GM18909 (cell line): ENCODE results near the gene METTL8.
"Not testable (repeated sequence)": the region's sequence is repeated elsewhere in the genome, so short reads cannot be mapped to it uniquely, and the experiment has no call there.

Experiments used
- ATAC-seq: cut with Tn5 transposase; IDR thresholded peaks from one replicate; pipeline ENCODE4 v1.9.1; 2021; ENCODE audit warnings: mild to moderate bottlenecking; ENCODE audit not compliant: unreplicated experiment, poor library complexity

Gene METTL8

DNA sequence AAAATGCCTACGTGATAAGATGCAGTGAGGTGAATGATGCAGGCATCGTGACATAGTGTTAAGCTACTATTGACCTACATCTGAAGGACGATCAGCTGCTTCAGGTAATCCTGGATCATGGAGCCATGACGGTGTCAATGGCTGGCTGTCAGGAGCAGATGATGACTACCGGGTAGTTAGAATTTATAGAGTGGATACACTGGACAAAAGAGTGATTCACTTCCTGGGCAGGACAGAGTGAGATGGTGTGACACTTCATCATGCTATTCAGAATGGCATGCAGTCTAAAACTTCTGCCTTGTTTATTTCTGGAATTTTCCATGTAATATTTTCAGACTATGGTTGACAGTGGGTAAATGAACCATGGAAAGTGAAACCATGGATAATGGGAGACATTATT, 29.5 kb downstream of the METTL8 start:
- ATAC-seq, result no peak

GRCh38 chr2:171402906-171403580, 30.7 kb downstream of the METTL8 start:
- ATAC-seq, result no peak

DNA sequence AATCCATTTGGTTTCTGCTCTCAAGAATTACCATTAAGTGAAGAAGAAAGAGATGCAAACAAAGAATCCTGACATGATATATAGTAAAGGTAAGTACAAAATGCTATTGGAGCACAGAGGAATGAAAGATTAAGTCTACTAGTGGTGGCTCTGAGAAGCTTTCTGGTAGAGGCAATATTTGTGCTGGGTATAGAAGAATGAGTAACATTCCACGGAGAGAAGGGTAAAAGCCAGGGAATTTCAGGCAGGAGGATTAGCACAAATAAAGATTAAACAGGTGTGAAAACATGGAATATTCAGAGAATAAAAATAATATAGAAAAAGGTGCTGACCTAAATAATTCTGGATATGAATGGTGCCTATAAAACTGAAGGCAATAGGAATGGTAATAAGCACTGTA, 31.8 kb downstream of the METTL8 start:
- ATAC-seq, result no peak

DNA sequence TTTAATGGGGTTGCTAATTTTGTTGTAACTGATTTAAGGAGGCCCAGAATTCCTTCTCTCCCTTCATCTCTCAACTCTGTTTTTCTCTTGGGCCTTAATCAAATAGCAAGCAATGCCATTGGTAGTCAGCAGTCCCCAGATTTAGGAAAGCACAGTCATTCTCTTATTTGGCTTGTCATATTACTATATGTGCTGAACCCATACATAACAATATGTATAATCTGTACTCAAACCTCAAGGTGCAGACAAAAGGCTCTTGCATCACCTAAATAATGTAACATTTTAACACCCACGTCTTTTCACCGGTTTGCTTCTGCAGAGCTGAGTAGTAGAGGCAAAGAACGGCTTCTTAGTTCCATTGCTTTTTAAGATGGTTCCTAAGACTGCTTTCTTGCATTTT, 33.4 kb downstream of the METTL8 start:
- ATAC-seq, result no peak

DNA sequence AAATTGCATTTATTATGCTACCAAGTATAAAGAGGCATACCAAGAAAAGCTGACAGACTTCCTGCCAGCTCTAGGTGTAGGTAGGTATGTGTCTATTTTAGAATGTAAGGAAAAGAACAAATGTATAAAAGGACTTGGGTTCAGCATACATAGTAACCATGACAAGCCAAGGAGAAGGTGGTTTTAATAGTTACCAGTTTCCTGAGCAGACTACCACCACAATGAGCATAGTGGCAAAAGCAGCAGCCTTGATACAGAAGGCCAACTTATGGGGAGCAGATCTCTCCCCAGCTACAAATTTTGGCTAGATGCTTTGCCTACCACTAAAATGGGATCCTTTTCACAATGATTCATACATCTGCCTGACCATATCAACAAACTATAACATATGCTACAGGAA, 34.5 kb downstream of the METTL8 start:
- no peak for ATAC-seq

DNA sequence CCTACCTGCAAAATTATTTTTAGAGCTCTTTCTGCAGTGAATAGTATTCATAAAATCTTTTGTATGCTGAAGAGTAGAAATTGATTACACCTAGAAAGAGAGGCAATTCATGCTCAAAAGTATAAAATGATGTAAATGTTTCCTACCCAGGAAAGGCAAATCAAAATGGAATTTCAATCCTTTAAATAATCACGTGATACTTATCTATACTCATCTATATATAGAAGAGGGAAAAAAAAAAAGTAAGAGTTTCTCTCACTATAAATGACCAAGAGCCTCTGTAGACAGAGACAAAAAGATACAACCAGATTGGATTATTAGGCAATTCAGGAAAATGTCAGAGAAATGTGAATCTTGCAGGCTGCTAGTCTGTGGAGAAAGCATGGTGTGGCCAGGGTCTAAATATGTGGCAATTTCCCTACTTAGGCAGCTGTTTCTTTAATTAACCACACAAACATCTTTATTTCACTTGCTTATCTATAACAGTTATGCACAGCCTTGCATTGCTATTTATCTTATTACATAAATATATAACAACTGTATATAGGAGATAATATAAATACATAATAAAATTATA, 39.5 kb downstream of the METTL8 start:
- no peak for ATAC-seq

DNA sequence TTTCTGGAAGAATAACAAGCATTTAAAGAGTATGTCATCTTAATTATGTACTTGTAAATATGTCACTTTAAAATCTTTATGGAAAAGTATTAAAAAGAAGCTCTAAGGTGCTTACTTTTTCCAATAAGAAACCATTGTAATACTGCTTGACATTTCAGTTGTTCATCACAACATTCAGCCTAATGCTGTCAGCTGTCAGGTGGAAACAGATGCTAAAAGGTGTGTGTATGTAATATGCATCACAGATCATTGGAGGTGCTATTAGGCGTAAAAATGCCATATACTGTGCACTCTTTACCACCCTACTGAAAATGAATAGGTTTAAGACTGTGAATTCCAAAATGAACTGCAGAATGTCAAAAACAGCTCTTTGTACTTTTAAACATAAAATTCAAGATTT, 40.3 kb downstream of the METTL8 start:
- ATAC-seq, result no peak

GRCh38 chr2:171391532-171391931, 42.3 kb downstream of the METTL8 start:
- no peak for ATAC-seq

DNA sequence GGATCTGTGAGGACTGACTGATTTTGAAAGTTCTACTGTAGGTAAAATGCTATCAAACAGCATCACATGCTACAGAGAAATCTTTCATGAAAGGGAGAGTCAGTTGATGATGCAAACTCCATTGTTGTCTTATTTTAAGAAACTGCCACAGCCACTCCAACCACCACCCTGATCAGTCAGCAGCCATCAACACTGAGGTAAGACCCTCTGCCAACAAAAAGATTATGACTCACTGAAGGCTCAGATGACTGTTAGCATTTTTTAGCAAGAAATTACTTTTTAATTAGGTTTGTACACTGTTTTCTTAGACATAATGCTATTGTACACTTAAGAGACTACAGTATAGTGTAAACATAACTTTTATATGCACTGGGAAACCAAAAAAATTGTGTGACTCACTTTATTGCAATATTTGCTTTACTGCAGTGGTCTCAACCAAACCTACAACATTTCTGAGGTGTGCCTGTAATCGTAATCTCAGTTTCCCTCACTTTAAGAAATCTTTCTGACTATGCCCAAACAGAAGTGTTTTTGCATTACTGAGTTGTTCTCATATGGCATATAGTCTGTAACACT, 42.8 kb downstream of the METTL8 start:
- ATAC-seq, result no peak

DNA sequence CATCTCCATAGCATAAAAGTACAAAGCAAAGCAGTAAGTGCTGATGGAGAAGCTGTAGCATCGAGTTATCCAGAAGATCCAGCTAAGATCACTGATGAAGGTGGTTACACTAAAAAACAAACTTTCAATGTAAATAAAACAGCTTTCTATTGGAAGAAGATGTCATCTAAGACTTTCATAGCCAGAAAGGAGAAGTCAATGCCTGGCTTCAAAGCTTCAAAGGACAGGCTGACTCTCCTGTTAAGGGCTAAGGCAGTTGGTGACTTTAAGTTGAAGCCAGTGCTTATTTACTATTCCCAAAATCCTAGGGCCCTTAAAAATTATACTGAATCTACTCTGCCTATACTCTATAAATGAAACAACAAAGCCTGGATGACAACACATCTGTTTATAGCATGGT, 44.0 kb downstream of the METTL8 start:
- ATAC-seq, result no peak

GRCh38 chr2:171389325-171389724, 44.5 kb downstream of the METTL8 start:
- ATAC-seq, result peak; percentile 56

GRCh38 chr2:171387052-171387451, 46.7 kb downstream of the METTL8 start:
- ATAC-seq, result no peak

- ATAC-seq, result no peak
These were observed 47.2 kb downstream of the METTL8 start for GRCh38 chr2:171386627-171387026.

GRCh38 chr2:171383134-171383533, 50.7 kb downstream of the METTL8 start:
- no peak for ATAC-seq

DNA sequence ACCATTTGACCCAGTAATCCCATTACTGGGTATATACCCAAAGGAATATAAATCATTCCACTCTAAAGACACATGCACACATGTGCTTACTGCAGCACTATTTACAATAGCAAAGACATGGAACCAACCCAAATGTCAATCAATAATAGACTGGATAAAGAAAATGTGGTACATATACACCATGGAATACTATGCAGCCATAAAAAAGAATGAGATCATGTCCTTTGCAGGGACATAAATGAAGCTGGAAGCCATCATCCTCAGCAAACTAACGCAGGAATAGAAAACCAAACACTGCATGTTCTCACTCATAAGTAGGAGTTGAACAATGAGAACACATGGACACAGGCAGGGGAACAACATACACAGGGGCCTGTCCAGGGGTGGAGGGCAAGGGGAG, 51.6 kb downstream of the METTL8 start:
- not testable (repeated sequence) for ATAC-seq

- not testable (repeated sequence) for ATAC-seq
These were observed 55.9 kb downstream of the METTL8 start for GRCh38 chr2:171377852-171378251.

- no peak for ATAC-seq
These were observed 66.1 kb downstream of the METTL8 start for GRCh38 chr2:171367692-171368091.

DNA sequence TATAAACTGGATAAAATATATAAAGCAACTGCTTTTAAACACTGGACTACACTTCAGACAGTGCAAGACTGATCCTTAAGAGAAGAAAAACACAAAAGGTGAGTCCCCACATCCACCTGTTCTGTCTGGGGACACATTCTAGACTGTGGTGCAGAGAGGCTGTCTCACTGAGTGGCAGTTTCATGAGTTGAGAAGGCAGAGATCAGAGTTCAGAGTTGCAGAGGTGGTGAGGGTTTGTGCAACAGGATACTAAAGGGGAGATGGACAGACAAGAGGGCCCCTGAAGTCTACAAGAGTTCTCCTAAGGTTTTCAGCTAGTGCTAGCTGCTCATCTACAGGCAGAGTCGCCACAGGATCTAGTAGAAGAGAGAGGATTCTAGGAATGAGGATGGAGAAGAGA, 68.0 kb downstream of the METTL8 start:
- no peak for ATAC-seq

DNA sequence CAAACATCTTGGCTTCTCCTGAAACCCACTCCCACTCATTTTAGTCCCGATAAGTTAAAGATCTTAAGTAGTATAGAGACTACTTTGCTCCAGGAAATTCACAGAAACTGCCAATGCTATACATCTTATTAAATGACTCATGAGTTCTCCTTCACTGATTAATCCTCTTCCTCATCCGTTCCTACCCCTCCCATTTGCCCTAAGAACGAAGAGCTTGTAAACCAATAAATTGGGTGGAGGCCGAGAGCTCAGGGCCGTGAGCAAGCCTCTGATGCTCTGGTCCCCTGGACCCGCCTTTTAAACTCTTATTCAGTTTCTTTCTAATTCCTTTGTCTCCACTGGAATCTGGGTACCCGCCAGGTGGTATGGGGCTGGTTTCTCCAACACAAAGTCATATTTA, 68.6 kb downstream of the METTL8 start:
- ATAC-seq, result no peak

- no peak for ATAC-seq
These were observed 71.4 kb downstream of the METTL8 start for GRCh38 chr2:171362396-171362795.

DNA sequence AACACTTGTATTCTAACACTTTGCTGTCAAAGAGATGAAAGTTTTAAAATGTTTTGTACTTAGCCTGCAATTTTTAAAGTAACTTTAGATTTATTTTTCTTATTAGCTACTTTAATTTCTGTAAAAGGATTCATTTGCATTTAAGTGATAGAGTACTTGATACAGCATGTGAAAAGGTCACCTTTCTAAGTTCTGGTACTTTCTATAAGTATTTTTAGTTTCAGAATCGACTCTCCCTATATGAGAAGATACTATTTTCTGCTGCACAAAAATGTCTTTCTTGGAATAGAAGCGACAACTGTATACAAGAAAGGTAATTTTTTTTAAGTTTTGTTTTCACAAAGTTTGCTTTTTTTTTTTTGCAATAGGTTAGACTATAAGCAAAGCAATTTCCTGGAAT, 72.9 kb downstream of the METTL8 start:
- no peak for ATAC-seq

DNA sequence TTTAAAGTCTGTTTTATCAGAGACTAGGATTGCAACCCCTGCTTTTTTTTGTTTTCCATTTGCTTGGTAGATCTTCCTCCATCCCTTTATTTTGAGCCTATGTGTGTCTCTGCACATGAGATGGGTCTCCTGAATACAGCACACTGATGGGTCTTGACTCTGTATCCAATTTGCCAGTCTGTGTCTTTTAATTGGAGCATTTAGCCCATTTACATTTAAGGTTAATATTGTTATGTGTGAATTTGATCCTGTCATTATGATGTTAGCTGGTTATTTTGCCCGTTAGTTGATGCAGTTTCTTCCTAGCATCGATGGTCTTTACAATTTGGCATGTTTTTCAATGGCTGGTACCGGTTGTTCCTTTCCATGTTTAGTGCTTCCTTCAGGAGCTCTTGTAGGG, 80.0 kb downstream of the METTL8 start:
- ATAC-seq, result not testable (repeated sequence)
